Upper lobe of left lung (tissue), 6 donors: ENCODE results near the gene THUMPD2. TPM values are rescaled to one million over a fixed set of nuclear protein-coding genes. Genes with fewer than 3 reads are reported as not detected.

Experiments
- ATAC-seq, 2 donors: fragments of 200-7000 bp; cut with Tn5 transposase; one replicate each; pipeline ENCODE4 v1.9.1; 2022; ENCODE audit warnings: mild to moderate bottlenecking in 2 of 2, moderate library complexity in 2 of 2; ENCODE audit not compliant: low FRiP score in 2 of 2
- DNase-seq, 2 donors: peaks; one replicate each; pipeline ENCODE4 v3.0.0-alpha.2; 2019 to 2020
- H3K27ac ChIP-seq, 4 donors: fragments of 200-600 bp; sonication (generic); one replicate each; pipeline ENCODE4 v1.5.1; 2016 to 2019
- H3K27me3 ChIP-seq, 4 donors: fragments of 200-600 bp; sonication (generic); one replicate each; pipeline ENCODE4 v1.5.1; 2017 to 2019
- H3K36me3 ChIP-seq, 4 donors: fragments of 200-600 bp; sonication (generic); one replicate each; pipeline ENCODE4 v1.5.1; 2016 to 2019
- H3K4me1 ChIP-seq, 4 donors: fragments of 200-600 bp; sonication (generic); one replicate each; pipeline ENCODE4 v1.5.1; 2018 to 2019
- H3K4me3 ChIP-seq, 4 donors: fragments of 200-600 bp; sonication (generic); one replicate each; pipeline ENCODE4 v1.5.1; 2017 to 2019; ENCODE audit warnings: mild to moderate bottlenecking in 2 of 4, moderate library complexity in 1 of 4
- H3K9me3 ChIP-seq, 4 donors: fragments of 200-600 bp; sonication (generic); one replicate each; pipeline ENCODE4 v1.5.1; 2018 to 2019
- EP300 ChIP-seq, 4 donors: sonication (generic); formaldehyde crosslinking; IDR thresholded peaks; one replicate each; pipeline ENCODE4 v1.5.1; 2017; ENCODE audit warnings: antibody characterized with exemption in 4 of 4, control low read depth in 2 of 4
- POLR2A ChIP-seq, 4 donors: fragments of 450-650 bp; IDR thresholded peaks; one replicate each; pipeline ENCODE4 v1.5.1; 2016 to 2017; ENCODE audit warnings: antibody characterized with exemption in 4 of 4, mild to moderate bottlenecking in 2 of 4
- POLR2AphosphoS5 ChIP-seq, 2 donors: sonication (generic); formaldehyde crosslinking; IDR thresholded peaks; one replicate each; pipeline ENCODE4 v1.5.1; 2017; ENCODE audit warnings: antibody characterized with exemption in 2 of 2
- WGBS, 2 donors: methylation state at CpG; one replicate each; pipeline ENCODE4 v1.1.5; 2017 to 2018; 5-methylcytosine and 5-hydroxymethylcytosine counted together
- total RNA-seq, 6 donors: library from RNA; depleted of rRNA in 4 of 6; stranded (reverse); fragments of >200 nt in 4 of 6; gene quantifications; one replicate each; pipeline versions ENCODE4 v1.1.0 to v1.2.1, GENCODE V29; 2016 to 2021
- TF ChIP-seq, protein P1 (sequence below), 6 experiments: fragments of 450-650 bp in 4 of 6; fragments of 200-600 bp in 2 of 6; sonication (generic) in 2 of 6; IDR thresholded peaks; one replicate each; pipeline ENCODE4 v1.5.1; 2016 to 2019; ENCODE audit warnings: antibody characterized with exemption in 6 of 6
- donor health status: DM: no; HTN: no; CAD: no; lungs with moderate emphysema.
- donor health status: DM: no; HTN: yes; CAD: no; lungs with severe emphysema.

The THUMPD2 gene
- total RNA-seq, 6 donors from 2014 or later = 6.7 to 43.0 (median 10.9) TPM

DNA sequence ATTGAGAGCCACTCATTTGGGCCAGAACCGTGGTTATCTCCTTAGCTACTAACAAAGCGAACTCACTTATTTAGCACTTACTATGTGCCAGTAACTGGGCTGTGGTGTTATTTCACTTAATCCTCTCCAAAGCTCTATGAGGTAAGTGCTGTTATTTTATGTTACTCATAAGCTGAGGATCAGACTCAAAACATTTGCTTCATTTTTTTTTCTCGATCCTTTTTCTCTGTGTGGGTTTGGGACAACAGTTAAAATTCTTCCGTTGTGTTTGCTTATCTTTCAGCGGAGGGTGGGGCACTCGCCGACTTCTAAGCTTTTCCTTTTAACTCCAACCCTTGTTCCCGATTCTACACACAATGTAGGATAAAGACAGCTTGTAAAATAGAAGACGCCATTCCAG, 60.6 kb downstream of the THUMPD2 start:
- 70 to 84% methylated on average over 9 of the region's 9 CpGs for WGBS, 2 donors
- no peaks in the 10 kb centered on the region for H3K36me3 ChIP-seq
- no peaks in the 10 kb centered on the region for H3K4me1 ChIP-seq
- H3K4me3 ChIP-seq = no peak overlapping the region
- H3K27ac ChIP-seq = no peak overlapping the region
- no peak for ATAC-seq
- H3K9me3 ChIP-seq = no peaks in the 10 kb centered on the region
- H3K27me3 ChIP-seq = no peaks in the 10 kb centered on the region
- DNase-seq = no peak
- TF ChIP-seq, protein P1, sequence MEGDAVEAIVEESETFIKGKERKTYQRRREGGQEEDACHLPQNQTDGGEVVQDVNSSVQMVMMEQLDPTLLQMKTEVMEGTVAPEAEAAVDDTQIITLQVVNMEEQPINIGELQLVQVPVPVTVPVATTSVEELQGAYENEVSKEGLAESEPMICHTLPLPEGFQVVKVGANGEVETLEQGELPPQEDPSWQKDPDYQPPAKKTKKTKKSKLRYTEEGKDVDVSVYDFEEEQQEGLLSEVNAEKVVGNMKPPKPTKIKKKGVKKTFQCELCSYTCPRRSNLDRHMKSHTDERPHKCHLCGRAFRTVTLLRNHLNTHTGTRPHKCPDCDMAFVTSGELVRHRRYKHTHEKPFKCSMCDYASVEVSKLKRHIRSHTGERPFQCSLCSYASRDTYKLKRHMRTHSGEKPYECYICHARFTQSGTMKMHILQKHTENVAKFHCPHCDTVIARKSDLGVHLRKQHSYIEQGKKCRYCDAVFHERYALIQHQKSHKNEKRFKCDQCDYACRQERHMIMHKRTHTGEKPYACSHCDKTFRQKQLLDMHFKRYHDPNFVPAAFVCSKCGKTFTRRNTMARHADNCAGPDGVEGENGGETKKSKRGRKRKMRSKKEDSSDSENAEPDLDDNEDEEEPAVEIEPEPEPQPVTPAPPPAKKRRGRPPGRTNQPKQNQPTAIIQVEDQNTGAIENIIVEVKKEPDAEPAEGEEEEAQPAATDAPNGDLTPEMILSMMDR (IDR thresholded peaks at IDR 0.05) = no peak
- no peak for TF ChIP-seq EP300 (IDR thresholded peaks at IDR 0.05)
- TF ChIP-seq POLR2A (IDR thresholded peaks at IDR 0.05) = no peak
- TF ChIP-seq POLR2AphosphoS5 (IDR thresholded peaks at IDR 0.05) = no peak

DNA sequence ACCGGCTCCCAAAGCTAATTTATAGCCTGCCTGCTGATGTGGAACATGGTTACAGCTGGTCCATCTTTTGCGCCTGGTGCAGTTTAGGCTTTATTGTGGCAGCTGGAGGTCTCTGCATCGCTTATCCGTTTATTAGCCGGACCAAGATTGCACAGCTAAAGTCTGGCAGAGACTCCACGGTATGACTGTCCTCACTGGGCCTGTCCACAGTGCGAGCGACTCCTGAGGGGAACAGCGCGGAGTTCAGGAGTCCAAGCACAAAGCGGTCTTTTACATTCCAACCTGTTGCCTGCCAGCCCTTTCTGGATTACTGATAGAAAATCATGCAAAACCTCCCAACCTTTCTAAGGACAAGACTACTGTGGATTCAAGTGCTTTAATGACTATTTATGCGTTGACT, 62.0 kb downstream of the THUMPD2 start:
- no peaks in the 10 kb centered on the region for H3K4me1 ChIP-seq
- ATAC-seq (no peak), DNase-seq (no peak)
- H3K9me3 ChIP-seq = no peaks in the 10 kb centered on the region
- H3K4me3 ChIP-seq = no peak overlapping the region
- no peak overlapping the region for H3K27ac ChIP-seq
- no peaks in the 10 kb centered on the region for H3K27me3 ChIP-seq
- no peaks in the 10 kb centered on the region for H3K36me3 ChIP-seq
- WGBS, 2 donors = 96 to 98% methylated on average over 11 to 12 of the region's 12 CpGs
- TF ChIP-seq EP300 (IDR thresholded peaks at IDR 0.05) (no peak), POLR2A (IDR thresholded peaks at IDR 0.05) (no peak), POLR2AphosphoS5 (IDR thresholded peaks at IDR 0.05) (no peak)
- TF ChIP-seq, protein P1 (IDR thresholded peaks at IDR 0.05) = no peak

DNA sequence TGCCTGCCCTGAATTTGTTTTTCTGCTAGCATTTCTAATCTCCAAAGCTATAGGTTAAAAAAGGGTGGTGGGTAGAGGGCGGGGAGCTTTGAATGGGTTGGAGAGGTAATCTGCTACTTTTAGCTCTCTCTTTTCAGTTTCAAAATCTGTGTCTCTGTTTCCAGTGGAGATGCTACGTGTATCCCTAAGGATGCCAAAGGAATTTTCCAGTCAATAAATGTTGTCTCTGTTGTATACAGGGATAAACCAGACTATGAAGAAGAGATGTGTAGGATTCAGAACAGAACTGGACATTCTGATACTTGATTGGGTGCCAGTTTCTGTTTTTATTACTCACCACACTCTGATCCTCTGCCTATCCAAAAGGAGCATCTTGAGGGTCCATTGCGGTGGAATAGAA, 63.2 kb downstream of the THUMPD2 start:
- no peaks in the 10 kb centered on the region for H3K36me3 ChIP-seq
- H3K4me1 ChIP-seq = no peaks in the 10 kb centered on the region
- H3K27me3 ChIP-seq = no peaks in the 10 kb centered on the region
- H3K4me3 ChIP-seq = no peak overlapping the region
- no peak for ATAC-seq
- 86 to 93% methylated on average over 3 of the region's 3 CpGs for WGBS, 2 donors
- TF ChIP-seq, protein P1 (IDR thresholded peaks at IDR 0.05) = no peak
- TF ChIP-seq POLR2A (IDR thresholded peaks at IDR 0.05) = no peak
- no peak for TF ChIP-seq EP300 (IDR thresholded peaks at IDR 0.05)
- TF ChIP-seq POLR2AphosphoS5 (IDR thresholded peaks at IDR 0.05) = no peak
- no peaks in the 10 kb centered on the region for H3K9me3 ChIP-seq
- no peak for DNase-seq
- no peak overlapping the region for H3K27ac ChIP-seq

DNA sequence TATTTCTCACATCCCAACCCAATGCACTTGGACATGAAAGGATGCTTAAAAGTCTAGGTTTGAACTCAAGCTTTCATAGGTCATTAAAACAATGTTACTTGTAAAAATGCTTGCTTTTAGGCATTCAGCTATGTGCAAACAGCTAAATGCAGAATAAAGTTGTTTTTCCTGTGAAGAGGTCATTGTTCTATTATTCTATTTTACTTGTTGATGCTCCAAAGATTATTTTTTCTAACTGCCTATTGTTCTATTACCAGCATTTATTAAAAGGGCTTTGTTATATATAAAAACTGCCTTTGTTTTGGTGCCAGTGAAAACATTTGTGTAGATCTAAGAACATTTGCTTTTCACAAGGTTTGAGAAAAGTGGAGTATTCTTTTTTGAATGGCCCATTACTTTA, 64.0 kb downstream of the THUMPD2 start:
- no peak for TF ChIP-seq POLR2AphosphoS5 (IDR thresholded peaks at IDR 0.05)
- no peak for TF ChIP-seq EP300 (IDR thresholded peaks at IDR 0.05)
- TF ChIP-seq, protein P1 (IDR thresholded peaks at IDR 0.05) = no peak
- TF ChIP-seq POLR2A (IDR thresholded peaks at IDR 0.05) = no peak
- ATAC-seq = no peak
- no peaks in the 10 kb centered on the region for H3K9me3 ChIP-seq
- no peak overlapping the region for H3K27ac ChIP-seq
- H3K4me3 ChIP-seq = no peak overlapping the region
- H3K36me3 ChIP-seq = no peaks in the 10 kb centered on the region
- H3K27me3 ChIP-seq = no peaks in the 10 kb centered on the region
- no peaks in the 10 kb centered on the region for H3K4me1 ChIP-seq
- DNase-seq = no peak

DNA sequence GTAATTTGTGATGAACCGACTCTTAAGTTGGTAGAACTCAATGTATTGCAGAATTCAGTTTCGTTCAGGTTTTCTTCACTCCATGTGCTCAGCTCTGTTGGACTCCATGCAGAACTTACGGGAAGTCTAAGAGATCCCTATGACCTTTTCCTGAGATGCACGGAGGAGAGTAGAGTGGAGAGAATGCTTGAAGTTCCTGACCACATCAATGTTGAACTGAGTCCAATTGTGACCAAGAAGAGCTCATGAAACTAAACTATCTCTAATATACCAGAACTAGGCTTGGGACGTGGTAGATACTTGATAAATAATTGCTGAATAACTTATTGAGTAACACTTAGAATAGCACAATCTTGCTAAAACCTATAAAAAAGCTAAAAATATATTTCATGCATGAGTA, 66.1 kb downstream of the THUMPD2 start:
- no peak for ATAC-seq

More for the DNA sequence above, 66.1 kb downstream of the THUMPD2 start:
- 83 to 89% methylated on average over 5 of the region's 5 CpGs for WGBS, 2 donors
- no peak overlapping the region for H3K4me3 ChIP-seq
- H3K27ac ChIP-seq = no peak overlapping the region
- TF ChIP-seq POLR2A (IDR thresholded peaks at IDR 0.05) = no peak
- no peak for TF ChIP-seq POLR2AphosphoS5 (IDR thresholded peaks at IDR 0.05)
- no peak for TF ChIP-seq EP300 (IDR thresholded peaks at IDR 0.05)
- TF ChIP-seq, protein P1 (IDR thresholded peaks at IDR 0.05) = no peak
- H3K9me3 ChIP-seq = no peaks in the 10 kb centered on the region
- no peaks in the 10 kb centered on the region for H3K27me3 ChIP-seq
- H3K36me3 ChIP-seq = no peaks in the 10 kb centered on the region
- DNase-seq = no peak
- H3K4me1 ChIP-seq = no peaks in the 10 kb centered on the region
